Esophagus squamous epithelium (tissue), 5 donors: Measurements from ENCODE around the gene RASGRP1. TPM values are rescaled to one million over a fixed set of nuclear protein-coding genes. Genes with fewer than 3 reads are reported as not detected.

Experiments
- DNase-seq: peaks from one replicate; lab custom pipeline; 2025; lab: John Stamatoyannopoulos, UW
- H3K27ac ChIP-seq, 4 donors: fragments of 200-600 bp; sonication (generic); one replicate each; pipeline ENCODE4 v1.5.1; 2016 to 2019; ENCODE audit warnings: mild to moderate bottlenecking in 1 of 4
- H3K27me3 ChIP-seq, 4 donors: fragments of 200-600 bp; sonication (generic); 1 replicate in 3 of 4; 2 replicates in 1 of 4; pipeline versions ENCODE4 v1.5.1 to v1.6.0; 2017 to 2021; ENCODE audit warnings: antibody characterized with exemption in 1 of 4
- H3K36me3 ChIP-seq, 3 donors: fragments of 200-600 bp; sonication (generic); one replicate each; pipeline ENCODE4 v1.5.1; 2016 to 2019
- H3K4me1 ChIP-seq, 3 donors: fragments of 200-600 bp; sonication (generic); one replicate each; pipeline ENCODE4 v1.5.1; 2017 to 2019
- H3K4me3 ChIP-seq, 4 donors: fragments of 200-600 bp; sonication (generic); 1 replicate in 3 of 4; 2 replicates in 1 of 4; pipeline ENCODE4 v1.5.1; 2016 to 2019; ENCODE audit warnings: mild to moderate bottlenecking in 2 of 4, moderate library complexity in 1 of 4
- H3K9me3 ChIP-seq, 3 donors: fragments of 200-600 bp; sonication (generic); one replicate each; pipeline ENCODE4 v1.5.1; 2016 to 2019
- CTCF ChIP-seq, 6 experiments: fragments of 450-650 bp in 4 of 6; fragments of 200-600 bp in 2 of 6; sonication (generic) in 2 of 6; IDR thresholded peaks; one replicate each; pipeline ENCODE4 v1.5.1; 2016 to 2019; ENCODE audit warnings: antibody characterized with exemption in 6 of 6, mild to moderate bottlenecking in 4 of 6, moderate library complexity in 4 of 6
- POLR2A ChIP-seq, 4 donors: fragments of 450-650 bp; IDR thresholded peaks; one replicate each; pipeline ENCODE4 v1.6.1; 2017; ENCODE audit warnings: antibody characterized with exemption in 4 of 4, mild to moderate bottlenecking in 4 of 4, moderate library complexity in 3 of 4
- WGBS, 2 donors: methylation state at CpG; one replicate each; pipeline ENCODE4 v1.1.5; 2018; 5-methylcytosine and 5-hydroxymethylcytosine counted together
- intact Hi-C: fragments of 100-400 bp; cut with DNase I; formaldehyde crosslinking; loops from one replicate; pipeline ENCODE4 v1.15.0; 2022
- total RNA-seq, 4 donors: library from RNA; depleted of rRNA; stranded (reverse); fragments of >200 nt; gene quantifications; one replicate each; pipeline ENCODE4 v1.1.0, GENCODE V29; 2016
- donor health status: DM: yes; HTN: yes; CAD: no.

The RASGRP1 gene
- total RNA-seq, result 10 to 100 TPM in 3 of 4 donors, 1 to 10 TPM in 1; 9.2 to 16.0 (median 12.2) TPM

GRCh38 chr15:38564557-38565286 is at the start of gene RASGRP1:
RASGRP1 (minus strand) TSS chr15:38564814; CDS start chr15:38564628, 186 bp downstream.
- peaks cover 0 to 44% (median 2%) of the 10 kb centered on the region in 4 donors for H3K27me3 ChIP-seq
- H3K4me3 ChIP-seq, result peak within 1 kb of the TSS; percentile 54 to 85 (median 68)
- peaks cover 12 to 43% (median 13%) of the 10 kb centered on the region in 3 donors for H3K4me1 ChIP-seq
- no peaks in the 10 kb centered on the region for H3K9me3 ChIP-seq
- H3K27ac ChIP-seq, result peak within 1 kb of the TSS; percentile 80 to 89 (median 86)
- H3K36me3 ChIP-seq, result no peaks in the 10 kb centered on the region
- intact Hi-C loops, result loop anchor here (5.0 kb wide), 1 partner anchor 128 kb away; no protein-coding TSS in a partner anchor
- no peak for DNase-seq
- WGBS, 2 donors, result 0% methylated on average over 1 of the region's 85 CpGs; no CpG with 5 or more reads in 1 of the 2 donors
- peak in 4 of 6 experiments; percentile 38 to 60 (median 50) for TF ChIP-seq CTCF (IDR thresholded peaks at IDR 0.05)
- peak in 1 of 4 donors; percentile 69 for TF ChIP-seq POLR2A (IDR thresholded peaks at IDR 0.05)

- Histone ChIP-seq H3K4me3 (no peak overlapping the region), H3K27me3 (no peaks in the 10 kb centered on the region), H3K27ac (peak overlapping the region in 2 of 4 donors; percentile 58 to 75), H3K36me3 (no peaks in the 10 kb centered on the region), H3K9me3 (no peaks in the 10 kb centered on the region), H3K4me1 (peaks cover 5 to 53% (median 5%) of the 10 kb centered on the region in 3 donors)
- intact Hi-C loops, result no loop called here
- TF ChIP-seq POLR2A (IDR thresholded peaks at IDR 0.05), result no peak
- TF ChIP-seq CTCF (IDR thresholded peaks at IDR 0.05), result no peak
- DNase-seq, result no peak
- WGBS, 2 donors, result 75 to 79% methylated on average over 2 to 3 of the region's 3 CpGs
Measured at GRCh38 chr15:38613085-38613484, 48.5 kb upstream of the RASGRP1 start.

- intact Hi-C loops, result no loop called here
- peak overlapping the region in 3 of 4 donors; percentile 36 to 75 (median 68) for H3K27ac ChIP-seq
- TF ChIP-seq CTCF (IDR thresholded peaks at IDR 0.05) (no peak), POLR2A (IDR thresholded peaks at IDR 0.05) (no peak)
- H3K27me3 ChIP-seq, result no peaks in the 10 kb centered on the region
- H3K4me3 ChIP-seq, result no peak overlapping the region
- H3K4me1 ChIP-seq, result peaks cover 5 to 53% (median 5%) of the 10 kb centered on the region in 3 donors
- 58 to 75% methylated on average over 6 of the region's 6 CpGs for WGBS, 2 donors
- no peaks in the 10 kb centered on the region for H3K36me3 ChIP-seq
- no peaks in the 10 kb centered on the region for H3K9me3 ChIP-seq
- DNase-seq, result no peak
Measured at GRCh38 chr15:38612159-38612863, 47.7 kb upstream of the RASGRP1 start.

GRCh38 chr15:38611228-38611627 is 46.6 kb upstream of the RASGRP1 start:
- H3K36me3 ChIP-seq, result no peaks in the 10 kb centered on the region
- H3K27ac ChIP-seq, result peak overlapping the region; percentile 36 to 75 (median 59)
- DNase-seq, result no peak
- WGBS, 2 donors, result 66 to 69% methylated on average over 4 of the region's 4 CpGs
- H3K9me3 ChIP-seq, result no peaks in the 10 kb centered on the region
- no peak overlapping the region for H3K4me3 ChIP-seq
- TF ChIP-seq CTCF (IDR thresholded peaks at IDR 0.05) (no peak), POLR2A (IDR thresholded peaks at IDR 0.05) (no peak)
- peaks cover 5 to 53% (median 5%) of the 10 kb centered on the region in 3 donors for H3K4me1 ChIP-seq
- H3K27me3 ChIP-seq, result no peaks in the 10 kb centered on the region
- intact Hi-C loops, result no loop called here
